ENCODE results near the gene HSPA4L.

GRCh38 chr4:127849505-127850234, 67.5 kb downstream of the HSPA4L start:
- TF ChIP-seq GATA2 (IDR thresholded peaks at IDR 0.05; ENCODE audit: low read depth, low read length) = no peak
- TF ChIP-seq GATA3 (IDR thresholded peaks at IDR 0.05; ENCODE audit: low read depth, low read length) = no peak

All from SH-SY5Y (cell line).